Stimulated activated CD8-positive, alpha-beta memory T cell treated with anti-CD3 and anti-CD28 coated beads, Interleukin-7, amount 100 ng/mL, for 1 hour (primary cell): Measurements from ENCODE around the gene PROK1.
"Not testable (repeated sequence)": the region's sequence is repeated elsewhere in the genome, so short reads cannot be mapped to it uniquely, and the experiment has no call there.

Experiments used
- DNase-seq, 2 donors: peaks; one replicate each; pipeline ENCODE4 v3.0.0-alpha.2; 2020; ENCODE audit warnings: low read depth in 2 of 2

PROK1 gene

DNA sequence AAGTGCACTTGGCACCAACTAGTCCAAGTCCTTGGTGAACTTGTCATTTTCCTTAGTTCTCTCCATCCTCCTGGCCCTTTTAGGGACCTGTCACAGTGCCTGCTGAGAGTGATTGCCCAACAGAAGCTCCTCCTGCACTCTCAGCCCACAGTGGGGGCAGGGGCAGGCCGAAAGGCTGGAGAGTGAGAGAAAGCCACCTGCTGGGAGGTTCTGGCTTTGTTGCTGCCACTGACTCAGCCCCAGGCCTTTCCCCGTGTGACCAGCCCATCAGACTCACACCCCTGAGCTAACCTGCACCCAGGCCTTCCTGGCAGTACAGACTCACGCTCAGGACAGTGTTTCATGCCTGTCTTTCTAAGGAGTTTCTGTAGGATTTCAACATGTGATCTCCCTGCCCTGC, 17.1 kb upstream of the PROK1 start:
- no peak for DNase-seq

DNA sequence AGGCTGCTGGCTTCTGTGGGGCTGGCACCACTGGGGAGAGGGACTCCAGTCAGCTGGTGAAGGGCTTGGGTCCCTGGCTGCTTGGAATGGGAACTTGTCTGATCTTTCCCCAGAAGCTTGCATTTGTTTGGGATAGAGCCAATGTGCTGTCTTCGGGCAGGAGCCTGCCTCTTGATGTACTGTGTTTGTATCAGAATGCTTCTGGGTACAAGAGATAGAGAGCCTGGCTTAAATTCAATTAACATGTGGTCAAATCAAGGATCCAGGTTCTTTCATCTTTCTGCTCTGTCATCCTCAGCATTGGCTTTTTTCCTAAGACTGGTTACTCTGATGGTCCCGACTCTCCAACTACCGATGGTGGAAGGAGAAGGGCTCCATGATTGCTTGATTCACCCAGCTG, 16.0 kb upstream of the PROK1 start:
- no peak for DNase-seq

DNA sequence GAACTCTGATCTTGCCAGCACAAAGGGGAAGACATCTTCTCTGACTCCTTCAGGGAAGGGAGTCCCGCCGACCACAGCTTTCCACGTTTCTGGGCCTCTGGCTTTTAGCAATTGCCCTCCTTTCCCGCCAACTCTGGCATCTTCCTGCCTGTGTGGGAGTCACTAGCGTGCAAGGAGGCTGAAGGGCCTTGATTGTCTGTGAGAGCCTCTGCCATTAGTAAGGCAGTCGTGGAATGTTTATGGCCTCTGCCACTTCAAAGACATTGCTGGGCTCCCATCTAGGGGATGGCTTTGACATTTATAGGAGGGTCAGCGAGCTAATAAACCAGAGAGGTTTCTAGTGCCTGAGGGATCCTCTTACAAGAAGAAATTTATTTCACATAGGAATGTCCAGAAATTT, 14.3 kb upstream of the PROK1 start:
- DNase-seq = no peak

DNA sequence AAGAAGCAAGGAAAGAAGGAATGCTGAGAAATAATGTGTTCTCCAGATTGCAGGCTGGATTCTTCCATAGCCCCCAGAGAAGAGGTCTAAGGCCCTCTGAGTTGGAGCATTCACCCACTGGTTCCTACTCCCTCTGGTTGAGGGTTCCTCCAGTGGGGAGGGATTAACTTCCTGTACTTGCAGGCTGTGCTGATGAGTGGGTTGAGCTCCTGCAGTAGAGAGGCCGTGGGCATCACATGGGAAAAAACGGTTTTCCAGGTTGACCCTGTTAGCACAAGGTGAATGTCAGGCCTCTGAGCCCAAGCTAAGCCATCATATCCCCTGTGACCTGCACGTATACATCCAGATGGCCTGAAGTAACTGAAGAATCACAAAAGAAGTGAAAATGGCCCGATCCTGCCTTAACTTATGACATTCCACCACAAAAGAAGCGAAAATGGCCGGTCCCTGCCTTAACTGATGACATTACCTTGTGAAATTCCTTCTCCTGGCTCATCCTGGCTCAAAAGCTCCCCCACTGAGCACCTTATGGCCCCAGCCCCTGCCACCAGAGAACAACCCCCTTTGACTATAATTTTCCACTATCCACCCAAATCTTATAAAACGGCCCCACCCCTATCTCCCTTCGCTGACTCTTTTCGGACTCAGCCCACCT, 13.2 kb upstream of the PROK1 start:
- DNase-seq = not testable (repeated sequence)

DNA sequence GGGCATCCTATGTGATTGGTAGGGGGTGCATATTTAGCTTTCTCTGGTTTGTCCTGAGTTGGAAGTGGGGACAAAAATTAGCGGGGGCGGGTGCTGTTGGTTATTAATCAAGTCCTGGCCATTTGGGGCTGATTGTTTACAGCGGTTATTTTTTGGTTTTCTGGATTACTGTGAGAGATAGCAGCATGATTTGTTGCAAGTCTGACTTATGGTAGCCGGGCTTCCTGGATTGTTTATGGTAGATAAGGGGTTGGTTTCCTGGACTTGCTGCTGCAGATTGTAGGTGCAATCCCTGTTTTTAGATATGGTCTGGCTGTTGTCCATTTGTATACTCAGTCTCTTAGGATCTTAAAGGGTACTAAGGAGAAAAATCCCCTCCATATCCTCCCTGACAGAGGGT, 12.1 kb upstream of the PROK1 start:
- DNase-seq = no peak

DNA sequence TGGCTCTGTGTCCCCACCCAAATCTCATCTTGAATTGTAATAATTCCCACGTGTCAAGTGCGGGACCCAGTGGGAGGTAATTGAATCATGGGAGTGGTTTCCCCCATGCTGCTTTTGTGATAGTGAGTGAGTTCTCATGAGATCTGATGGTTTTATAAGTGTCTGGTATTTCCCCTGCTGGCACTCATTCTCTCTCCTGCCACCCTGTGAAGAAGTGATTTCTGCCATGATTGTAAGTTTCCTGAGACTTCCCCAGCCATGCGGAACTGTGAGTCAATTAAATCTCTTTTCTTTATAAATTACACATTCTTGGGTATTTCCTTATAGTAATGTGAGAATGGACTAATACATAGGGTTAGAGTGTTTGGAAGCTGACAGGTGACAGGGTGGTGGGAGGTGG, 11.1 kb upstream of the PROK1 start:
- DNase-seq = not testable (repeated sequence)

DNA sequence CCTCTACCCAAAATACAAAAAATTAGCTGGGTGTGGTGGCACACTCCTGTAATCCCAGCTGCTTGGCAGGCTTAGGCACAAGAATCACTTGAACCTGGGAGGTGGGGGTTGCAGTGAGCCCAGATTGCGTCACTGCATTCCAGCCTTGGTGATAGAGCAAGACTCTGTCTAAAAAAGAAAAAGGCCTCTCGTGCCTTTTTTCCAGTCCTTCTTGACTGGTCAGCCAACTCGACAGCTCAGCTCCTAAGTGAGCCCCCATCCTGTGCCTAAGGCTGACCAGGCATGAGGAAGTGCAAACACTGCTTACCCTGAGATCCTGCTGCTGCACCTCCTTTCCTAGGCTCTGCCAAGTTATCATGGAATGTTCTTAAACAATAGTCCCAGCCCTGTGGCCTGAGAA, 10.1 kb upstream of the PROK1 start:
- DNase-seq = no peak

DNA sequence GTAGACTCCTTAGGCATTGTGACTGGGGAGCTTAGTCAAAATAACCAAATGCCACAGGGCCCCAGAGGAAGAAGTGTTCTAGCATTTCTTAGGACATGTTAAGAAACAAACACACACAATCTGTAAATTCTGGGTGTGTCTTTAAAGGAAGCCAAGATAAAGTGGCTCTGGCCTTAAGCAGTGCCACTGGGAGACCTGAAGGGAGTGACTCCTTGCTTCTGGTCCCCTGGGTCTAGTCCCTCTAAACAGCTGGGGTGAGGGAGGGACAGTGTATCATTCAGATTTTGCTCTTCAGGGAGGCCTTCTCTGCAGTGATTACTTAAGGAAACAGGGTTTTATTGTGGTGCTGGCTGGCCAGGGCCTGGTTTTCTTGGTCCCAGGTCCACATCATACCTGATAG, 9.1 kb upstream of the PROK1 start:
- no peak for DNase-seq

DNA sequence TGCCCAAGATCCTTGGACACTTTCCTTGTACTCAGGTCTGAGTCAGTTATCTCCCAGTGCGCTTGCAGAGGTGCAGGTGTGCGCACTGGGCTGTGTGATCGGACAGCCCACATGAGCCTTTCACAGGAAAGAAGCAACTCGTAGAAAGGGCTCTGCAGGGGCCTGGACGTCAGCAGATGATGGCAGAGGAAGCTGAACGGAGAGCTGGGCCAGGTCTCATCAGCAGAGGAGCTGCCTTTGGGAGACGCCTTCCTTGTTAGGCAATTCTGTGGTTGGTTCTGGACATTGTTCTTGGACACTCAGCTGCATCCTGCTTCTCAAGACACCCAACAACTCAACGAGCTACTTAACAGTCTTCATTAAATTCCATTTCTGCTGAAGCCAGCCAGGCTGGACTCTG, 7.5 kb upstream of the PROK1 start:
- no peak for DNase-seq

DNA sequence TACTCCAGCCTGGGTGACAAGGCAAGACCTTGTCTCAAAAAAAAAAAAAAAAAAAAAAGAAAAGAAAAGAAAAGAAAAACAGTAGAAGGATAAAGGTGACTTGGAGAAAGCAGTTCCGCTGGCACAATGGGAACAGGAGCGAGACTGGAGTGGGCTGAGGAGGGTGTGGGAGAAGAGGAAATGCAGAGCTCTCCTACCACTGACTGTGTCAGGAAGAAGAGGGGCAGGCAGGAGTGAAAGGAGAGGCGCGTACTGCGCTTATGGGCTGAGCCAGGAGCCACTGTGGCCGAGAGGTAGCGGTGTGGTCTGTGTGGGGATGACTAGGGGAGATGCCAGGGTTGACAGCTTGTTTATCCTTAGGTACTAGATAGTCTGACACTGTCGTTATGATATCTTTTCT, 6.4 kb upstream of the PROK1 start:
- DNase-seq = no peak

DNA sequence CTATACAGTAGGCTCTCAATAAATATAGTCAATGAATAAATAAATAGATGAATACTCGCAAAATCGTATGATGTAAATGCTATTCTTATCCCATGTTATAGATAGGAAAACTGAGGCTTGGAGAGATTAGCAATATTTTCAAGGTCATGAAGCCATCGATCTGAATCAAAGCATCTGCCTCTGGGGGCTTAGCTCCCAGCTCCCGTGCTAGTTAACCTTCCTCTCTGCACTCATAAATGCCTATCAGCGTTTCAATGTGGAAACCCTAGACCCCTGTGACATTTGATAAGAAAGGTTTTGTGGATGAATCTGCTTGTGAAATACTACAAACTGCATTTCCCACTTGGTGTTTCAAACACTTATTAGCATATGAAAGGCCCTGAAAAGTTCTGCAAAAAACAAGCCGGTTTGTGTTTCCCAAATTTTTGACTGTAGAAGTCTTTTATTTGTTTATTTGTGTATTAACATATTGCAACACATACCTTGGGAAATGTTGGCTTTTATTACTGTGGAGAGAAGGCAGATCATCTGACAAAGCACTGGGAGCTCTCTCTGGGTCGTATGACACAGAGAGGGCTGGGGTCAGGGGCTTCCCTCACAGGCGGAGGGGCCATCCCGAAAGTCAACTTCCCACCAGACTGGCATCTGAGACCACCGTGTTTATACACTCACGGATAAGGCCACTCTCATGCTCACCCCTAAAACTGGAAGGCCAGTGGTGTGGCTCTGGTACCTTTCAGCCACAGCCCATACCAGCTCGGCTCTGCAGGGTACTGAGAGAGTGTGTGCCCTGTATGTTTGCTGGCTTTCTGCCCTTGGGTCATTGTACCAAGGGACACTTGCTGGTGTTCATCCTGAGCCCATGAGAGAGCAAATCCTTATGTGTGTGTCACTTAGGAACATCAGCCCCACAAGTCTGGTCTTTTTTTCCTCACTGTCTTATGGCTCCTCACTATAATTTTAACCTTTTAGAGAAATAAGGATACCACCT, 993 bp upstream of the PROK1 start:
- DNase-seq = no peak

DNA sequence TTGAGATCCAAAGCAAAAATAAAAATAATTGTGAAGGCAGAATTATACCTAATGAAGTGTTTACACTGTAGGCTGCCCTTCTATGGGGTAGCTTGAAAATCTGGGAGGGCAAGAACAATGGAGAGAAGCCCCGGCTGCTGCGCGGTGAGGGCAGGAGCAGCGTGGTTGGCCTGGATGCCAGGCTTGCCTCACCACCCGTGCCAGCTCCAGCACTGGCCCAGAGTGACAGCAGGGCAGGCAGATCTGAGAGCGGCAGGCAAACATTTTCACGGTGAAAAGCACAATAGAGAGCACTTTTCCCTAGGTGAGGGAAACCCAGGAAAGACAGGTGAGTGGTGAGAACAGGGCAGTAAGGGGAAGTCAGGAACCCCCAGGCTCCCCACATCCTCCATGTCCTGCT, 1.4 kb downstream of the PROK1 start:
- no peak for DNase-seq

DNA sequence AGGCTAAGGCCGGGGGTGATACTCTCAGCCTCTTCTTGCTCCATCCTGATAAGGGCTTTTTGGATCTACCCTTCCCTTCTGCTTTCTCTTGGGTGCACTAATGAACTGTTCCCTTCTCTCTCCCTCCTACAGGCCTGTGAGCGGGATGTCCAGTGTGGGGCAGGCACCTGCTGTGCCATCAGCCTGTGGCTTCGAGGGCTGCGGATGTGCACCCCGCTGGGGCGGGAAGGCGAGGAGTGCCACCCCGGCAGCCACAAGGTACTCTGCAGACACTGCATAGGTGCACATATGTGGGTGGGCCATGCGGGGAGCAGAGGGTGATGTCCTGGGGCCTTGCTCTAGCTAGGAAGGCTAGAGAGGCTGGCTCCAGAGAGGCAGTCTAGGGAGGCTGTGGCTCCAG, 2.9 kb downstream of the PROK1 start:
- no peak for DNase-seq

DNA sequence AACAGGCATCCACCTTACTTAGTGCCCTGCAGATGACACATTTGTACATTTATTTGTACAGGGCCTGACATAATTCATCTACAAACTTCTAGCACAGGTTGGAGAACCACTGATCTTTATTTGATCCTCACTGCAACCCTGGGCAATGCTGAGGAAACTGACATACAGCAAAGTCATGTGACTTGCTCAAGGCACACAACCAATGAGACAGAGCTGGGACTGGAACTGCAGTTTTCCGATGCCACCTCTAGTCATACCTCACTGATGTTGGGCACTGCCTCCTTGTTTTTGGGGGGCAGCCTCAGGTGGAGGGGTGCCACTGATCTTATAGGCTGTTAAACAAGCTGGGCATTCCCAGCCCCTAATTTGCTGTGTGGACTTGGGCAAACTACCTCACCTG, 3.4 kb downstream of the PROK1 start:
- DNase-seq = no peak

DNA sequence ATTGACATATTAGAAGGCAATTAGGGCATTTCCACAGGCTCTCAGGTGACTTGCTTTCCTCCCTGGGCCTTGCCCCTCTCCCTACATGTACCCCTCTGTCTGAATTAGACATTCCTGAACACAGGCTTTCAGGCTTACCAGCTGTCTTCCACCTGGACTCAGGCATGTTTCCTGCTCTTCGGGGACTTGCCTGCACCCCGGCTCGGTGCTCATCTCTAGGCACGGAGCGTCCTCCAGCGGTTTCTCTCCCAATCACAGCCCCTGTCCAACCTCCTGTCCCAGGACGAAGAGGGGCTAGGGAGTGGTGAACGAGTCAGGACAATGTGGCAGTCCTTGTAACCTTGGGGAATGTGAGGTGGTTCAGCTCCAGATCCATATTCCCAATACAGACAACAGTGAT, 4.2 kb downstream of the PROK1 start:
- no peak for DNase-seq

DNA sequence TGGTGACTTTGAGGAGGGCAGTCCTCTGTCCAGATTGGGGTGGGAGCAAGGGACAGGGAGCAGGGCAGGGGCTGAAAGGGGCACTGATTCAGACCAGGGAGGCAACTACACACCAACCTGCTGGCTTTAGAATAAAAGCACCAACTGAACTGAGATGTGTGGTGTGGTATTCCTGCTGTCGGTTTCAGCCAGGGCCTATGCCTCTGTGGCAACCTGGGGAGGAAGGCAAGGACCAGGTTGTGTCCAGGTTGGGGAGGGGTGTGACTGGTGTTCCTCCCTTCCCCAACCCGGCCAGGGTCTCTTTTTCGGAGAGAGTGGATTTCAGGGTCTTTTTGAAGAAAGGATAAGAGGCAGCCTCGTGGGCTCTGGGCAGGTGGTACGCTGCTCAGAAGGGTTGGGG, 6.3 kb downstream of the PROK1 start:
- DNase-seq = no peak

DNA sequence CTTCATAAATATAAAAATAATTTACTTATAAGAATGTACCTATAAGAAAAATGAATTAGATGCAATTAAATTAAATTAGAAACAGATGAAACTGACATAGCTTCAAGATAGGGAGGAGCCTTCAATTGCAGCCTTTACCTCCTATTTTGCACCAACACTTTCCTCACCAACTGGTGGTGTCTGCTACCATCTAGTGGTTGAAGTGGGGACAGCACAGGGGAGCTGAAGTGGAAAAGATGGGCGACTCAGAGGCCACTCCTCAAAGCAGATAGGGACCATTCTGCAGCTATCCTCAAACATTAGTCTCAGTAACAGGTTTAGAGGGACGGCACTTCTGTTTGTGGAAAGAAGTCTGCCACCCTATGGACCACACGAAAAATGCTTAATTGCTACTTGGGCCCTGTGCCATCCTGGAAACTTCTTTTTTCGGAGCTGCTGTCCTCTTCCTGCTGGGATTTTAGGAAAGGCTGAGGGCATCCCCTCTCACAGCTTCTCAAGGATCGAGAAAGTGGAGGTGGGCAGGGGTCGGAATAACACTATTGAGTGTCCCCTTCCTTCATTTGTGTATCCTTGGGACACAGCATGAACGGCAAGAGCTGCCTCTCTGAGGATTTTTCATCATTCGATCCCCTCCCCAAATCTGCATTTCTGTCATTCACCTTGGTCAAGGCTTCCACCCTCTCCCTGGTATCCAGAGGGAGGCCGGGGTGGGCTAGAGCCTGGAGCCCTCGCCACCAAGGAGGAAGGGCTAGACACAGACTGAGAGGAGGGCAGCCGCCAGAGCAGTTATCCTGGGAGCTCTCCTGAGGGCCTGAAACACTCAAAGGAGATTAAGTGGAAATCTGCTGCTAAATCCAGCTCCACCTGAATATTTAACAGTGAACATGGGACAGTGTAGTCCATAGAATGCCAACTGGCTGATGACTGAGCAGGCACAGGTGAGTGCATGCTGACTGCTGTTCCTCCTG, 9.6 kb downstream of the PROK1 start:
- DNase-seq = peak; percentile 69 to 81

DNA sequence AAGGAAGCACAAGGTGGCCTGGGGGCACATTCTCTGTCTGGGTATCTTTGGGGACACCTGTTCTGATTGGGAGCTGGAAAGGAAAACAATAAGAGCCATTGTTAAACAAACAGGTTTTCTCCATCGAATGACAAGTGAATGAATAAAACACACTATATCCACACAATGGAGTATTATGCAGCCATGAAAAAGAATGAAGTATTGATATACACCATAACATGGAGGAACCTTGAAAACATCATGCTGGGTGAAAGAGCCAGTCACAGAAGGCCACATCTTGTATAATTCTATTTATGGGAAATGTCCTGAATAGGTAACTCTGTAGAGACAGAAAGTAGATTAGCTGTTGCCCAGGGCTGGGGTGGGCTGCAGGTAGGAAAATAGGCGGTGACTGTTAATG, 11.1 kb downstream of the PROK1 start:
- DNase-seq = no peak

DNA sequence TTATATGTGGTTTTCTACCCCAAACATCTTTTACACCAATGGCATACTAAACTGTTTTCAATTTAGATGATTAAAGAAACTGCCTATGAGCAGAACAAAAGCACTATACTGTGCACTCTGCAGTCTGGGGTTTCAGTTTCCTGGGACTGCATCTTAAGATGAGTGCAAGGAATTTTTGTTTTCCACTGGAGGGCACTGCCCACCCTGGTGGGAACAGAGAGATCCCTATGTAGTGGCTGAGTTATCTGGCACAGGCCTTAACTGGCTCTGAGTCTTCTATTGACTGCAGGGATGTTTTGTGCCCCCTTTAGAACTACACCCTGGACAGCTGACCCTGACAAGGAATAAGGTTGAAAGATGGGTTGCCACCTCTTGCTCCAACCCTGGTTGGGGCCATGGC, 12.0 kb downstream of the PROK1 start:
- DNase-seq = no peak

DNA sequence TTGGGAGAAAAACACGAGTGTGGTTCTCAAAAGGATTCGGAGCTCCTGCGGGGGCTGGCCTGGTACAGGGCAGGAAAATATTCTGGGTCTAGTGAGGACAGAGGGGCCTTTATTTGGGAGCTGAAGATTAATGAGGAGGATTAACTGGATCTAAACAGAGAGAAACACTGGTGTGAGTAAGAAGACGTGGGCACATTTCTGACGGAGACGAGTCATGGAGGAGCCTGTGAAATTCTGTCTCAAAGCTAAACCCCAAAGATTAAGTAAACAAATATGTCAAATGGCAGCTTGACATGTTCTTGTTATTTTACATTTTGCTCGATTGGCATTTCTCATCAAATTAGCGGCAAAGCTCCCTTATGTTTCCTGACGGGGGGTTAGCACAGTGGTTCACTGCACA, 12.8 kb downstream of the PROK1 start:
- DNase-seq = no peak

DNA sequence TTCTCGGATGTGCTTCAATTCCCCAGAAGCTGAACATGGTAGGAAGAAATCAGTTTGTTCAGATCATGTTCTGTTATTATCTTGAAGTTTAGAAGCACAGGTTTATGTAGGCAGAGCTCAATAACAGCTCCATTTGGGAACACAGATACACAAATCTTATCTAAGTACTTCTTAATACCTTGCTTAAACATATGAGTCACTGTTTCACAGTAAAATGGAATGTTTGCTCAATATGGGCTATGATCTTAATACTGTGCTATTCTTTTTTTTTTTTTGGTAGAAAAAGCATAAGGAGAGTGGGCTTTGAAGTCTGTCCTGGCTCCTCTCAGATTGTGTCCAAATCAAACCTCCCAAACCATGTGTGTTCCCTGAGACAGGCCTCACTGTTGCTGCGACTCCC, 13.4 kb downstream of the PROK1 start:
- no peak for DNase-seq
